Activated CD8-positive, alpha-beta T cell treated with anti-CD3 and anti-CD28 coated beads for 36 hours (primary cell): ENCODE measurements around the gene ATAD3C. TPM values are rescaled to one million over a fixed set of nuclear protein-coding genes. Genes with fewer than 3 reads are reported as not detected.
"Not testable (repeated sequence)": the region's sequence is repeated elsewhere in the genome, so short reads cannot be mapped to it uniquely, and the experiment has no call there.

Source experiments
- ATAC-seq: fragments of 200-7000 bp; cut with Tn5 transposase; one replicate; pipeline ENCODE4 v1.10.0; 2021; ENCODE audit warnings: mild to moderate bottlenecking, moderate library complexity
- CTCF ChIA-PET: fragments of 350-600 bp; sonication (Branson Sonifier 250); formaldehyde crosslinking; loops from one replicate; lab custom pipeline; 2021; ENCODE audit warnings: antibody characterized with exemption; lab: Charles Lee
- POLR2A ChIA-PET: fragments of 350-600 bp; sonication (Branson Sonifier 250); formaldehyde crosslinking; loops from one replicate; lab custom pipeline; 2021; ENCODE audit warnings: antibody characterized with exemption; lab: Charles Lee
- DNase-seq: peaks from one replicate; pipeline ENCODE4 v3.0.0-alpha.2; 2020
- H3K27ac Mint-ChIP-seq: one replicate; pipeline ENCODE4 v1.8.0; 2021; ENCODE audit warnings: mild to moderate bottlenecking, mixed read lengths
- H3K27me3 Mint-ChIP-seq: one replicate; pipeline ENCODE4 v1.8.0; 2021; ENCODE audit warnings: mixed read lengths
- H3K36me3 Mint-ChIP-seq: one replicate; pipeline ENCODE4 v1.8.0; 2021; ENCODE audit warnings: low read depth, mixed read lengths
- H3K4me1 Mint-ChIP-seq: one replicate; pipeline ENCODE4 v1.8.0; 2021; ENCODE audit warnings: low read depth, mixed read lengths
- H3K4me3 Mint-ChIP-seq: one replicate; pipeline ENCODE4 v1.8.0; 2021; ENCODE audit warnings: mild to moderate bottlenecking, moderate library complexity, mixed read lengths
- H3K9me3 Mint-ChIP-seq: one replicate; pipeline ENCODE4 v1.8.0; 2021; ENCODE audit warnings: mixed read lengths
- intact Hi-C: fragments of 100-400 bp; cut with micrococcal nuclease; formaldehyde crosslinking; loops from one replicate; pipeline ENCODE4 v1.10.0; 2022
- total RNA-seq, 2 experiments: library from RNA; stranded (reverse); gene quantifications; one replicate each; pipeline ENCODE4 v1.2.3, GENCODE V29; 2021
- TF ChIP-seq, protein P1 (sequence below): fragments of 200-600 bp; IDR thresholded peaks from one replicate; pipeline ENCODE4 v1.8.0; 2022; ENCODE audit warnings: antibody characterized with exemption, mild to moderate bottlenecking

The ATAD3C gene
- total RNA-seq, 2 experiments from 2014 or later, result 0.99 to 1.8 TPM

DNA sequence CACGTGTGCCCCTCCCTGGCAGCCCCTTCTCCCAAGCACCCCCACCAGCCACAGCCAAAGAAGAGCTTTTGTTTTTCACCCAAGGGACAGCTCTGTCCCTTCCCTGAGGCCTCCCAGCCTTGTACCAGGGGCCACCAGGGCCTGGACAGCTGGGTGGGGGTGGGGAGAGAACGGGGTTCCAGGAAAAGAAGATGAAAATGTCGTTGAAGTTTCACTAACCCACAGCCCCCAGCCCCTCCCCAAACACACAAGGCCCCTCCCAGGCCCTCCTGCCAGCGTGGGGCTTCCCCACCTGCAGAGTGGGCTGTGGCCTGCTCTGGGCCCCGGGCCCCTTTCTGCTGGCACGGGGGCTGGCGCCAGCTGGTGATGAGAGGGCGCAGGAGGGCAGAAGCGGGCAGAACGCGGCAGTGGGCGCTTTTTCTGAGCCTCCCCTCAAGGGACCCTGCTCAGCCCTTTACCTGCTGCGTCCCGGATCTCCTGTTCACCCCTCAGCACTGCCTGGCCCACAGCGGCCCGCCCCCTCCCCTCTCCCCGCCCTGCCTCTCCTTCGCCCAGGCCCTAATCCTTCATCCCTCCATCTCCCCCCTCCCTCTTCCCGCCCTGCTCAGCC, 22.9 kb upstream of the ATAD3C start:
- DNase-seq (peak; percentile 40), ATAC-seq (peak; percentile 54)
- H3K9me3 Mint-ChIP-seq, result no peaks in the 10 kb centered on the region
- TF ChIP-seq, protein P1, sequence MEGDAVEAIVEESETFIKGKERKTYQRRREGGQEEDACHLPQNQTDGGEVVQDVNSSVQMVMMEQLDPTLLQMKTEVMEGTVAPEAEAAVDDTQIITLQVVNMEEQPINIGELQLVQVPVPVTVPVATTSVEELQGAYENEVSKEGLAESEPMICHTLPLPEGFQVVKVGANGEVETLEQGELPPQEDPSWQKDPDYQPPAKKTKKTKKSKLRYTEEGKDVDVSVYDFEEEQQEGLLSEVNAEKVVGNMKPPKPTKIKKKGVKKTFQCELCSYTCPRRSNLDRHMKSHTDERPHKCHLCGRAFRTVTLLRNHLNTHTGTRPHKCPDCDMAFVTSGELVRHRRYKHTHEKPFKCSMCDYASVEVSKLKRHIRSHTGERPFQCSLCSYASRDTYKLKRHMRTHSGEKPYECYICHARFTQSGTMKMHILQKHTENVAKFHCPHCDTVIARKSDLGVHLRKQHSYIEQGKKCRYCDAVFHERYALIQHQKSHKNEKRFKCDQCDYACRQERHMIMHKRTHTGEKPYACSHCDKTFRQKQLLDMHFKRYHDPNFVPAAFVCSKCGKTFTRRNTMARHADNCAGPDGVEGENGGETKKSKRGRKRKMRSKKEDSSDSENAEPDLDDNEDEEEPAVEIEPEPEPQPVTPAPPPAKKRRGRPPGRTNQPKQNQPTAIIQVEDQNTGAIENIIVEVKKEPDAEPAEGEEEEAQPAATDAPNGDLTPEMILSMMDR, result no peak
- ChIA-PET CTCF (interaction anchor here (2.5 kb wide), 1 partner anchor 15 kb away, joined by 8 read pairs; no protein-coding TSS in a partner anchor), POLR2A (interaction anchor here (0.6 kb wide), 1 partner anchor 27 kb away, joined by 3 read pairs; no protein-coding TSS in a partner anchor)
- peaks cover 28% of the 10 kb centered on the region for H3K27me3 Mint-ChIP-seq
- no peak overlapping the region for H3K27ac Mint-ChIP-seq
- peaks cover 14% of the 10 kb centered on the region for H3K4me1 Mint-ChIP-seq
- intact Hi-C loops, result no loop called here
- no peaks in the 10 kb centered on the region for H3K36me3 Mint-ChIP-seq
- H3K4me3 Mint-ChIP-seq, result no peak overlapping the region

DNA sequence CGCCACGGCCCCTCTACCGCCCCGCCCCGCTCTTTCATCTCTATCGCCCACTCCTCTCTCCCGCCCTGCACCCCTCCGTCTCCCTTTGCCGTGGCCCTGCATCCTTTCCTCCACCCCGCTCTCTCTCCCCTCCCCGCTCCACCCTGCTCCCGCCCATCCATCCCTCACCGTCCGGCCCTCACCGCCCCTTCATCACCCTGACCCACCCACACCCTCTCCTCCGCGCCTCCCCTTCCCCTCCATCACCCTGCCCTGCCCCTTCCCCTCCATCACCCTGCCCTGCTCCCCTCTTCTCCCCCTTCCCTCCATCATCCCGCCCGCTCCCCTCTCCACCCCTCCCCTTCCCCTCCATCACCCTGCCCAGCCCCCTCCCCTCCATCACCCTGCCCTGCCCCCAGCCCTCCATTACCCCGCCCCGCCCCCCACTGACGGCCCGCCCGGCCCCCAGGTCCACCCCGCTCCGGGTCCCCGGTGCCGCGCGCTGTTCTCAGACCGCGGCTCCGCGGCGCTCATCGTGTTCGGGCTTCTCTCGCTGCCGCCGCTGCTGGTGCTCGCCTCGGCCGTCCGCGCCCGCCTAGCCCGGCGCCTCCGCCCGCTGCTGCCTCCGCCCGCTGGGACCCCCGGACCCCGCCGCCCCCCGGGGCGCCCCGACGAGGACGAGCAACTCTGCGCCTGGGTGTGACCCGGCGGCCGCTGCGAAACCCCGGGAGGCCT, 22.2 kb upstream of the ATAD3C start:
- intact Hi-C loops, result no loop called here
- no peak overlapping the region for H3K27ac Mint-ChIP-seq
- no peaks in the 10 kb centered on the region for H3K9me3 Mint-ChIP-seq
- H3K4me1 Mint-ChIP-seq, result peaks cover 14% of the 10 kb centered on the region
- ATAC-seq (peak; percentile 46), DNase-seq (peak; percentile 46)
- TF ChIP-seq, protein P1, result no peak
- CTCF ChIA-PET, result interaction anchor here (2.5 kb wide), 1 partner anchor 14 kb away, joined by 8 read pairs; no protein-coding TSS in a partner anchor
- peaks cover 27% of the 10 kb centered on the region for H3K27me3 Mint-ChIP-seq
- H3K36me3 Mint-ChIP-seq, result no peaks in the 10 kb centered on the region
- POLR2A ChIA-PET, result no interaction called here
- no peak overlapping the region for H3K4me3 Mint-ChIP-seq

DNA sequence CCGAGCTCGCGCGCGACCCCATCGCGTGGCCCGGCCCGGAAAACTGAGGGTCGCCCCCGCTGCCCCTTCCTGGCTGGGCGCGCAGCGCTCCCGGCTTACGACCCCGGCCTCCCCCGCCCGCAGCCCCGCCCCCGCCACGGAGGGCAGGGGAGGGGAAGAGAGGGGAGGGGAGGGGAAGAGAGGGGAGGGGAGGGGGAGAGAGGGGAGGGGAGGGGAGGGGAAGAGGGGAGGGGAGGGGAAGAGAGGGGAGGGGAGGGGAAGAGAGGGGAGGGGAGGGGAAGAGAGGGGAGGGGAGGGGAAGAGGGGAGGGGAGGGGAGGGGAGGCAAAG, 21.7 kb upstream of the ATAD3C start:
- H3K27me3 Mint-ChIP-seq, result peaks cover 24% of the 10 kb centered on the region
- ATAC-seq, result no peak
- no peak for DNase-seq
- H3K9me3 Mint-ChIP-seq, result no peaks in the 10 kb centered on the region
- H3K4me1 Mint-ChIP-seq, result peaks cover 11% of the 10 kb centered on the region
- POLR2A ChIA-PET, result no interaction called here
- CTCF ChIA-PET, result no interaction called here
- intact Hi-C loops, result no loop called here
- no peaks in the 10 kb centered on the region for H3K36me3 Mint-ChIP-seq
- H3K4me3 Mint-ChIP-seq, result no peak overlapping the region
- H3K27ac Mint-ChIP-seq, result no peak overlapping the region
- TF ChIP-seq, protein P1, result no peak

DNA sequence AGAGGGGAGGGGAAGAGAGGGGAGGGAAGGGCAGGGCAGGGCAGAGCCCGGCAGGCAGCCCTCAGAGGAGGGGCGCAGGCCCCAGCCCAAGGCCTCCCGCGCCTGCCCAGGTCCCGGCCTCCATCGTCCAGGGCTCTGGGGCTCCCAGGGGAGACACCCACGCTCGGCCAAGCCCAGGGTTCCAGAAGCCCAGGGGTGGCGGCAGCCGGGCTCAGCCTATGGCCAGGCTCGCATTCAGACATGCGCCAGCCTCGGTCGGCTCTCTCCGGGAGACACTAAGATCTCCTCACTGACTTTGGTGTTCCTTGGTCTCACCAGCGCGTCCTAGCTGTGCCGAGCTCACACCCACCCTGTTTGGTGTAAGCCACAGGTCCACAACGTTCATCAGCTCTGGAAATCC, 21.3 kb upstream of the ATAD3C start:
- no peak for DNase-seq
- POLR2A ChIA-PET, result no interaction called here
- H3K9me3 Mint-ChIP-seq, result no peaks in the 10 kb centered on the region
- TF ChIP-seq, protein P1, result no peak
- no peaks in the 10 kb centered on the region for H3K36me3 Mint-ChIP-seq
- CTCF ChIA-PET, result no interaction called here
- peaks cover 21% of the 10 kb centered on the region for H3K27me3 Mint-ChIP-seq
- H3K4me1 Mint-ChIP-seq, result peaks cover 7% of the 10 kb centered on the region
- no peak overlapping the region for H3K27ac Mint-ChIP-seq
- no peak overlapping the region for H3K4me3 Mint-ChIP-seq
- intact Hi-C loops, result no loop called here
- ATAC-seq, result no peak

DNA sequence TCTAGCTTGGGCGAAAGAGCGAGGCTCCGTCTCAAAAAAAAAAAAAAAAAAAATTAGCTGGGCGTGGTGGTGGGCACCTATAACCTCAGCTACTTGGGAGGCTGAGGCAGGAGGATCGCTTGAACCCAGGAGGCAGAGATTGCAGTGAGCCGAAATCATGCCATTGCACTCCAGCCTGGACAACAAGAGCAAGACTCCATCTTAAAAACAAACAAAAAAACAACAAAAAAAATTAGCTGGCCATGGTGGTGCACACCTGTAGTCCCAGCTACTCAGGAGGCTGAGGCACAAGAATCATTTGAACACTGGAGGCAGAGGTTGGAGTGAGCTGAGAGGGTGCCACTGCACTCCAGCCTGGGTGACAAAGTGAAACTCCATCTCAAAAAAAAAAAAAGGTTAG, 20.5 kb upstream of the ATAD3C start:
- ATAC-seq, H3K36me3 Mint-ChIP-seq, H3K9me3 Mint-ChIP-seq, H3K4me3 Mint-ChIP-seq, DNase-seq, intact Hi-C loops, H3K27ac Mint-ChIP-seq, POLR2A ChIA-PET, H3K4me1 Mint-ChIP-seq: not testable (repeated sequence)
- H3K27me3 Mint-ChIP-seq, result peaks cover 20% of the 10 kb centered on the region
- CTCF ChIA-PET, result interaction anchor here (0.7 kb wide), 1 partner anchor 12 kb away, joined by 3 read pairs; no protein-coding TSS in a partner anchor
